Neuronal stem cell (in vitro differentiated cells): Measurements from ENCODE around the gene PRKG2.

Experiments
- DNase-seq: peaks from one replicate; pipeline ENCODE4 v3.0.0-alpha.2; 2013; ENCODE audit warnings: low spot score
- H2AFZ ChIP-seq: one replicate; pipeline ENCODE4 v1.6.1; 2013; ENCODE audit warnings: mild to moderate bottlenecking, low read length, inconsistent platforms
- H2AK5ac ChIP-seq: 2 replicates; pipeline ENCODE4 v1.6.1; 2013; ENCODE audit warnings: low read depth, mild to moderate bottlenecking, inconsistent platforms, low read length, moderate library complexity, mixed read lengths
- H2BK120ac ChIP-seq: 2 replicates; pipeline ENCODE4 v1.6.1; 2013; ENCODE audit warnings: low read depth, mild to moderate bottlenecking, inconsistent platforms, low read length, moderate library complexity, mixed read lengths
- H2BK12ac ChIP-seq: one replicate; pipeline ENCODE4 v1.6.1; 2013; ENCODE audit warnings: low read length, inconsistent platforms
- H2BK15ac ChIP-seq: 2 replicates; pipeline ENCODE4 v1.6.1; 2013; ENCODE audit warnings: mild to moderate bottlenecking, low read length, inconsistent platforms, mixed read lengths
- H2BK5ac ChIP-seq: one replicate; pipeline ENCODE4 v1.6.1; 2013; ENCODE audit warnings: inconsistent platforms, mild to moderate bottlenecking, low read length, moderate library complexity
- H3K14ac ChIP-seq: one replicate; pipeline ENCODE4 v1.6.1; 2013; ENCODE audit warnings: low read length, inconsistent platforms
- H3K18ac ChIP-seq: 2 replicates; pipeline ENCODE4 v1.6.1; 2013; ENCODE audit warnings: low read length, inconsistent platforms
- H3K23ac ChIP-seq: 2 replicates; pipeline ENCODE4 v1.6.1; 2013; ENCODE audit warnings: low read depth, mild to moderate bottlenecking, mixed read lengths, low read length, inconsistent platforms; ENCODE audit not compliant: poor library complexity
- H3K27ac ChIP-seq: replicated peaks from 3 replicates; pipeline ENCODE4 v1.5.1; 2013; ENCODE audit warnings: low read length, inconsistent platforms
- H3K27me3 ChIP-seq, 3 experiments: 2 replicates each; pipeline ENCODE4 v1.6.1; 2013; ENCODE audit warnings: low read length in 3 of 3, mild to moderate bottlenecking in 2 of 3, inconsistent platforms in 1 of 3, low read depth in 1 of 3, mixed read lengths in 1 of 3, moderate library complexity in 1 of 3; ENCODE audit not compliant: control insufficient read depth in 3 of 3, insufficient read depth in 3 of 3
- H3K36me3 ChIP-seq, 2 donors: replicated peaks in 1 of 2; 2 replicates each; pipeline ENCODE4 v1.6.1; 2013; ENCODE audit warnings: low read length in 2 of 2; ENCODE audit not compliant: control insufficient read depth in 2 of 2, insufficient read depth in 2 of 2
- H3K4ac ChIP-seq: 2 replicates; pipeline ENCODE4 v1.6.1; 2013; ENCODE audit warnings: inconsistent platforms, mild to moderate bottlenecking, low read length, moderate library complexity
- H3K4me1 ChIP-seq, 2 donors: 1 replicate in 1 of 2; 2 replicates in 1 of 2; pipeline ENCODE4 v1.6.1; 2013; ENCODE audit warnings: low read length in 2 of 2, low read depth in 1 of 2; ENCODE audit not compliant: control insufficient read depth in 2 of 2, insufficient read depth in 1 of 2
- H3K4me2 ChIP-seq: one replicate; pipeline ENCODE4 v1.6.1; 2013; ENCODE audit warnings: mild to moderate bottlenecking, low read length, inconsistent platforms; ENCODE audit not compliant: insufficient read depth, poor library complexity, severe bottlenecking
- H3K4me3 ChIP-seq, 2 donors: 2 replicates each; pipeline ENCODE4 v1.5.1; 2013; ENCODE audit warnings: low read length in 2 of 2, mild to moderate bottlenecking in 2 of 2, inconsistent platforms in 1 of 2, moderate library complexity in 1 of 2
- H3K79me1 ChIP-seq: one replicate; pipeline ENCODE4 v1.6.1; 2013; ENCODE audit warnings: low read depth, mild to moderate bottlenecking, inconsistent platforms, low read length, moderate library complexity
- H3K9ac ChIP-seq: one replicate; pipeline ENCODE4 v1.6.1; 2013; ENCODE audit warnings: mild to moderate bottlenecking, low read depth, low read length, inconsistent platforms; ENCODE audit not compliant: poor library complexity
- H3K9me3 ChIP-seq, 2 donors: replicated peaks in 1 of 2; 2 replicates each; pipeline versions ENCODE3 to v1.6.1; 2013; ENCODE audit warnings: low read length in 2 of 2, mild to moderate bottlenecking in 2 of 2, inconsistent platforms in 1 of 2, low read depth in 1 of 2, mixed read lengths in 1 of 2, moderate library complexity in 1 of 2; ENCODE audit not compliant: control insufficient read depth in 2 of 2, insufficient read depth in 1 of 2
- H4K8ac ChIP-seq: one replicate; pipeline ENCODE4 v1.6.1; 2013; ENCODE audit warnings: low read depth, mild to moderate bottlenecking, inconsistent platforms, low read length, moderate library complexity
- H4K91ac ChIP-seq: one replicate; pipeline ENCODE4 v1.6.1; 2013; ENCODE audit warnings: low read length, low read depth, mild to moderate bottlenecking, inconsistent platforms; ENCODE audit not compliant: poor library complexity
- WGBS, 2 donors: extraction: QIAGEN DNeasy Blood & Tissue Kit; methylation state at CpG; one replicate each; pipeline ENCODE4 v1.1.7; 2013; ENCODE audit warnings: missing lambda C conversion rate in 2 of 2, mixed read lengths in 1 of 2; ENCODE audit not compliant: insufficient read length in 2 of 2, insufficient replicate concordance in 1 of 2; ENCODE audit errors: extremely low coverage in 2 of 2; 5-methylcytosine and 5-hydroxymethylcytosine counted together

The PRKG2 gene

GRCh38 chr4:81038636-81039350 is 176.2 kb downstream of the PRKG2 start:
- Histone ChIP-seq H3K27ac (no peak overlapping the region), H4K8ac (no peak overlapping the region), H3K27me3 (no peaks in the 10 kb centered on the region), H3K79me1 (no peaks in the 10 kb centered on the region), H3K14ac (no peak overlapping the region), H3K18ac (no peak overlapping the region), H3K23ac (no peak overlapping the region), H3K4me1 (no peaks in the 10 kb centered on the region), H3K9ac (no peak overlapping the region), H3K36me3 (no peaks in the 10 kb centered on the region), H2BK15ac (no peak overlapping the region), H3K9me3 (no peaks in the 10 kb centered on the region), H2AFZ (no peak overlapping the region), H2AK5ac (no peak overlapping the region), H2BK5ac (no peak overlapping the region), H3K4me3 (no peak overlapping the region), H2BK120ac (no peak overlapping the region), H4K91ac (no peak overlapping the region), H2BK12ac (no peak overlapping the region), H3K4me2 (no peak overlapping the region), H3K4ac (no peak overlapping the region)
- DNase-seq = no peak
- no CpG with 5 or more reads among the region's 1 CpG for WGBS, 2 donors
